Colonic mucosa (tissue), 4 donors: ENCODE data around the gene ACSS1. TPM values are rescaled to one million over a fixed set of nuclear protein-coding genes. Genes with fewer than 3 reads are reported as not detected.

Source experiments
- DNase-seq: peaks from one replicate; pipeline ENCODE4 v3.0.0-alpha.2; 2020
- H3K27ac ChIP-seq: fragments of 200-600 bp; one replicate; pipeline ENCODE4 v1.8.0; 2021
- H3K27me3 ChIP-seq: fragments of 200-600 bp; one replicate; pipeline ENCODE4 v1.8.0; 2021
- H3K36me3 ChIP-seq: fragments of 200-600 bp; one replicate; pipeline ENCODE4 v1.8.0; 2021
- H3K4me1 ChIP-seq: fragments of 200-600 bp; one replicate; pipeline ENCODE4 v1.8.0; 2021; ENCODE audit warnings: mild to moderate bottlenecking
- H3K4me3 ChIP-seq: fragments of 200-600 bp; one replicate; pipeline ENCODE4 v1.8.0; 2021
- H3K9ac ChIP-seq, 2 donors: one replicate each; pipeline ENCODE4 v1.7.0; 2013; ENCODE audit warnings: control low read depth in 2 of 2, low read depth in 2 of 2, low read length in 2 of 2
- H3K9me3 ChIP-seq: fragments of 200-600 bp; one replicate; pipeline ENCODE4 v1.8.0; 2021
- intact Hi-C: fragments of 100-400 bp; cut with DNase I; formaldehyde crosslinking; loops from one replicate; pipeline ENCODE4 v1.14.1; 2022
- total RNA-seq, 2 donors: library from RNA; stranded (reverse); fragmentation: NEBNext Ultra II Directional in 1 of 2; extraction: Animal tissue kit (Norgen Biotek cat#: 25700) in 1 of 2; gene quantifications; one replicate each; pipeline ENCODE4 v1.2.1, GENCODE V29; 2021
- TF ChIP-seq, protein P1 (sequence below): fragments of 200-600 bp; IDR thresholded peaks from one replicate; pipeline ENCODE4 v1.8.0; 2022; ENCODE audit warnings: antibody characterized with exemption, mild to moderate bottlenecking
- donor health status: healthy.
- donor health status: DM: no; HTN: no; CAD: no.
- donor health status: DM: no; HTN: no; CAD: no.

The ACSS1 gene
- total RNA-seq = 10 to 100 TPM; 29.0 to 32.0 TPM

DNA sequence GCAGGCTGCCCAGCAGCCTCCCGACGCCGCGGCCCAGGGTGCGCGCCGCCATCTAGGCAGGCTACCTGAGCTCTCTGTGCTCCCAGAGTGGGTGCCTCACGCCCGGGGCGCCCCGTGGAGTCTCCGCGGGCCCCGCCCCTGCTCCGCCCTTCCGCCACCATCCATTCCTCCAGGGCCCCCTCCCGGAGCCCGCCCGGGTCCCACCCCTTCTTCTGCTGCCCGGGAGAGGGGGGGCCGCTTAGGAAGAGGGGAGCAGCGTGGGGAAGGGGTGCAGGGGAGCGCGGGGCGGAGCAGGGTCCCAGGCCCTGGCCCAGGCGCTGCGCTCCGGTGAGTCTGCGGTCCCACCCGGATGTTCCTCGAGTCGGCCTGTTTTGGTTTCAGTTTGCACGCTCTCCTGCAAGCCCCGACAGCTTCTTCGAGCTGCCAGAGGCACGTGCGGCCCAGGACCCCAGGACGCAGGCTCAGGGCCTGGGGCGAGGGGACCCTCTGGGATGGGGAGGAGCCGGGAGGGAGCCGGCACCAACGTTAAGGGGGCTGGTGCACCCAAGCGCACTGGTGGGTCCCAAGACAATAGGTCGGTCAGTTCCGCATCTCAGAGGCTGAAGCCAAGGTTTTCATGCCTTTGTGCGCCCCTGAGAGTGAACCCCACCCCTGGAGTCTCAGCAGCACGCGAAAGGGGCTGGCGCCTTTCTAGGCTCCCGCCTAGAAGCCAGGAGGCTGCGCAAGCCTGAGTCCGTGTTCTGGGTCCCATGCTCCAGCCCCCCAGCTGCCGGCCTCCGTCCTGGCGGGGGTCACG is at the start of gene ACSS1:
Gene ACSS1, minus strand, starts transcription at position 89 of the 796 bp plus-strand sequence. Its CDS starts 37 bp downstream, at position 52.
- Histone ChIP-seq H3K9me3 (no peaks in the 10 kb centered on the region), H3K9ac (peak within 1 kb of the TSS; percentile 92), H3K27ac (peak within 1 kb of the TSS; percentile 94), H3K36me3 (no peaks in the 10 kb centered on the region), H3K4me3 (peak within 1 kb of the TSS; percentile 63), H3K4me1 (peaks cover 13% of the 10 kb centered on the region), H3K27me3 (no peaks in the 10 kb centered on the region)
- intact Hi-C loops = no loop called here
- TF ChIP-seq, protein P1, sequence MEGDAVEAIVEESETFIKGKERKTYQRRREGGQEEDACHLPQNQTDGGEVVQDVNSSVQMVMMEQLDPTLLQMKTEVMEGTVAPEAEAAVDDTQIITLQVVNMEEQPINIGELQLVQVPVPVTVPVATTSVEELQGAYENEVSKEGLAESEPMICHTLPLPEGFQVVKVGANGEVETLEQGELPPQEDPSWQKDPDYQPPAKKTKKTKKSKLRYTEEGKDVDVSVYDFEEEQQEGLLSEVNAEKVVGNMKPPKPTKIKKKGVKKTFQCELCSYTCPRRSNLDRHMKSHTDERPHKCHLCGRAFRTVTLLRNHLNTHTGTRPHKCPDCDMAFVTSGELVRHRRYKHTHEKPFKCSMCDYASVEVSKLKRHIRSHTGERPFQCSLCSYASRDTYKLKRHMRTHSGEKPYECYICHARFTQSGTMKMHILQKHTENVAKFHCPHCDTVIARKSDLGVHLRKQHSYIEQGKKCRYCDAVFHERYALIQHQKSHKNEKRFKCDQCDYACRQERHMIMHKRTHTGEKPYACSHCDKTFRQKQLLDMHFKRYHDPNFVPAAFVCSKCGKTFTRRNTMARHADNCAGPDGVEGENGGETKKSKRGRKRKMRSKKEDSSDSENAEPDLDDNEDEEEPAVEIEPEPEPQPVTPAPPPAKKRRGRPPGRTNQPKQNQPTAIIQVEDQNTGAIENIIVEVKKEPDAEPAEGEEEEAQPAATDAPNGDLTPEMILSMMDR = no peak
- DNase-seq = peak; percentile 80

DNA sequence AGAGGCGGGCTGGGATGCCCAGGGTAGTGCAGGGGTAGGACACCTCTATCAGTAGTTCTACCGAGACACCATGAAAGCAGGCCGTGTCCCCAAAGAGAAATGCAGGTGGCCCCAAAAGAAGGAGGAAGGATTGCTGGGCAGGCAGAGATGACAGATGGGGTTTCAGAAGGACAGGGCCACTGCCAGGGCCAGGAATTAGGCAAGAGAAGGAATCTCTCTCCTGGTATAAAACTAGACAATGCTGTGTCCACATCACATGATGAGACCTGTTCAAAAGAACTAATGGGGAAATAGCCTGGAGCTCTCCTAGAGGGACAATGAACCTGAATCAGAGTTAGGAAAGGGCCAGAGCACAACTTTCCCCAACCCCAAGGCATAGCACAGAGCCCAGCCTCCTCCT is 45.6 kb upstream of the ACSS1 start:
- no peak overlapping the region for H3K4me3 ChIP-seq
- H3K36me3 ChIP-seq = no peaks in the 10 kb centered on the region
- H3K9me3 ChIP-seq = no peaks in the 10 kb centered on the region
- no peaks in the 10 kb centered on the region for H3K4me1 ChIP-seq
- no peak for DNase-seq
- intact Hi-C loops = no loop called here
- H3K9ac ChIP-seq = no peak overlapping the region
- H3K27me3 ChIP-seq = no peaks in the 10 kb centered on the region
- no peak overlapping the region for H3K27ac ChIP-seq
- TF ChIP-seq, protein P1 = no peak

DNA sequence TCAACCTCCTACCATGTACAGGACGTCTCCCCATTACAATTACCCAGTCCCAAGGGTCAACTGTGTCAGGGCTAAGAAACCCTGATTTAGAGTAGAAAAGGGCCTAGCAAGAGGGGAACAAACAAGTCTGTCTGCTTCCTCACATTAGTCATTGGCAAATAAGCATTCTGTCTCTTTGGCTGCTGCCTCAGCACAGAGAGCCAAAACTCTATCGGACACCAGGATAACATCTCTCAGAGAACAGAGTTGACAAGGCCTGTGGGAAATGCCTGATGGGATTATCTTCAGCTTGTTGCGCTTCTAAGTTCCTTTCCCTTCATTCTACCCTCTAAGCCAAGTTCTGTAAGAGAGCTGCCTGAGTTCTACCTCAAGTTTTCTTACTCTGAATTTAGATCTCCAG is 43.0 kb upstream of the ACSS1 start:
- TF ChIP-seq, protein P1 = no peak
- intact Hi-C loops = no loop called here
- Histone ChIP-seq H3K4me3 (no peak overlapping the region), H3K27ac (no peak overlapping the region), H3K9ac (no peak overlapping the region), H3K36me3 (no peaks in the 10 kb centered on the region), H3K4me1 (no peaks in the 10 kb centered on the region), H3K9me3 (no peaks in the 10 kb centered on the region), H3K27me3 (no peaks in the 10 kb centered on the region)
- no peak for DNase-seq

DNA sequence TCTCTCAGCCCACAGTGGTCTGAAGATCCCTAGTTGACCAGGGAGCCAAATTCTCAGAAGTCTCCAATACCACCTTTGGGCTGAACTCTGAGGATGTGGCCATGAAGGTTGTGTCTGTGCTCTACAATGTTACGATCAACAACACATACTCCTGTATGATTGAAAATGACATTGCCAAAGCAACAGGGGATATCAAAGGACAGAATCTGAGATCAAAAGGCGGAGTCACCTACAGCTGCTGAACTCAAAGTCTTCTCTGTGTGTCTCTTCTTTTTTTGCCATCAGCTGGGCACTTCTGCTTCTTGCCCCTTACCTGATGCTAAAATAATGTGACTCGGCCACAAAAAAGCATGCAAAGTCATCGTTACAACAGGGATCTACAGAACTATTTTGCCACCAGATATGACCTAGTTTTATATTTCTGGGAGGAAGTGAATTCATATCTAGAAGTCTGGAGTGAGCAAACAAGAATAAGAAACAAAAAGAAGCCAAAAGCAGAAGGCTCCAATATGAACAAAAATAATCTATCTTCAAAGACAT is 41.7 kb upstream of the ACSS1 start:
- no peak for DNase-seq
- intact Hi-C loops = no loop called here

DNA sequence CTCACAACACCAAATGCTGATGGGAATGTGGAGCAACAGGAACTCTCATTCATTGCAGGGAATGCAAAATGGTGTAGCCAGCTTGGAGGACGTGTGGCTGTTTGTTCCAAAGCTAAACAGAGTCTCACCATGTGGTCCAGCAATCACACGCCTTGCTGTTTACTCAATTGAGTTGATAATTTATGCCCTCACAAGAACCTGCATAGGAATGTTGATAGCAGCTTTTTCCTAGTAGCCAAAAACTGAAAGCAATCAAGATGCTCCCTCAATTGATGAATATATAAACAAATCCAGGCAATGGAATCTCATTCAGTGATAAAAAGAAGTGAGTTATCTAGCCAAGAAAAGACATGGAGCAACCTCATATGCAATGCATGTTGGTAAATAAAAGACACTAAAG is 39.6 kb upstream of the ACSS1 start:
- no peak for DNase-seq
- TF ChIP-seq, protein P1 = no peak
- Histone ChIP-seq H3K4me1 (no peaks in the 10 kb centered on the region), H3K36me3 (no peaks in the 10 kb centered on the region), H3K9me3 (no peaks in the 10 kb centered on the region), H3K4me3 (no peak overlapping the region), H3K27ac (no peak overlapping the region), H3K9ac (no peak overlapping the region), H3K27me3 (no peaks in the 10 kb centered on the region)
- intact Hi-C loops = no loop called here

More for the DNA sequence above, 41.7 kb upstream of the ACSS1 start:
- TF ChIP-seq, protein P1 = no peak
- Histone ChIP-seq H3K27me3 (no peaks in the 10 kb centered on the region), H3K4me1 (no peaks in the 10 kb centered on the region), H3K9me3 (no peaks in the 10 kb centered on the region), H3K4me3 (no peak overlapping the region), H3K9ac (no peak overlapping the region), H3K27ac (no peak overlapping the region), H3K36me3 (no peaks in the 10 kb centered on the region)
